AG04450 (cell line): Measurements from ENCODE around the gene PAX2. TPM values are rescaled to one million over a fixed set of nuclear protein-coding genes. Genes with fewer than 3 reads are reported as not detected.

ENCODE experiments used
- CTCF ChIA-PET: fragments of 300-600, 350-600 bp; formaldehyde crosslinking; extraction: SDS; loops from one replicate; lab custom pipeline; 2022; ENCODE audit warnings: antibody characterized with exemption, inconsistent platforms; lab: Charles Lee
- POLR2A ChIA-PET: fragments of 350-600 bp; formaldehyde crosslinking; extraction: SDS; loops from one replicate; lab custom pipeline; 2021; ENCODE audit warnings: antibody characterized with exemption, inconsistent platforms; lab: Yijun Ruan, JAX
- DNase-seq: peaks from one replicate; pipeline ENCODE4 v3.0.0-alpha.2; 2011; ENCODE audit warnings: low read depth, low spot score
- H3K27ac ChIP-seq: one replicate; pipeline ENCODE4 v1.5.1; 2012; ENCODE audit warnings: low read depth, low read length, control low read depth
- H3K27me3 ChIP-seq: one replicate; pipeline ENCODE4 v1.6.0; 2012; ENCODE audit warnings: low read length; ENCODE audit not compliant: control insufficient read depth, insufficient read depth
- H3K4me3 ChIP-seq: 2 replicates; pipeline ENCODE4 v1.5.1; 2011; ENCODE audit warnings: mild to moderate bottlenecking, low read depth, low read length, control low read depth
- H3K9me3 ChIP-seq: 2 replicates; pipeline ENCODE4 v1.5.1; 2012; ENCODE audit warnings: low read length; ENCODE audit not compliant: control insufficient read depth, insufficient read depth
- CTCF ChIP-seq: IDR thresholded peaks from 2 replicates; pipeline ENCODE4 v1.5.1; 2011; ENCODE audit warnings: low read depth, low read length, control low read depth, inconsistent platforms
- polyA plus RNA-seq: library from polyadenylated mRNA; depleted of rRNA; stranded (reverse); fragments of >200 nt; gene quantifications from 2 replicates; pipeline ENCODE4 v1.2.3, GENCODE V29; 2011

PAX2 gene
- polyA plus RNA-seq, 1 experiment = not detected

DNA sequence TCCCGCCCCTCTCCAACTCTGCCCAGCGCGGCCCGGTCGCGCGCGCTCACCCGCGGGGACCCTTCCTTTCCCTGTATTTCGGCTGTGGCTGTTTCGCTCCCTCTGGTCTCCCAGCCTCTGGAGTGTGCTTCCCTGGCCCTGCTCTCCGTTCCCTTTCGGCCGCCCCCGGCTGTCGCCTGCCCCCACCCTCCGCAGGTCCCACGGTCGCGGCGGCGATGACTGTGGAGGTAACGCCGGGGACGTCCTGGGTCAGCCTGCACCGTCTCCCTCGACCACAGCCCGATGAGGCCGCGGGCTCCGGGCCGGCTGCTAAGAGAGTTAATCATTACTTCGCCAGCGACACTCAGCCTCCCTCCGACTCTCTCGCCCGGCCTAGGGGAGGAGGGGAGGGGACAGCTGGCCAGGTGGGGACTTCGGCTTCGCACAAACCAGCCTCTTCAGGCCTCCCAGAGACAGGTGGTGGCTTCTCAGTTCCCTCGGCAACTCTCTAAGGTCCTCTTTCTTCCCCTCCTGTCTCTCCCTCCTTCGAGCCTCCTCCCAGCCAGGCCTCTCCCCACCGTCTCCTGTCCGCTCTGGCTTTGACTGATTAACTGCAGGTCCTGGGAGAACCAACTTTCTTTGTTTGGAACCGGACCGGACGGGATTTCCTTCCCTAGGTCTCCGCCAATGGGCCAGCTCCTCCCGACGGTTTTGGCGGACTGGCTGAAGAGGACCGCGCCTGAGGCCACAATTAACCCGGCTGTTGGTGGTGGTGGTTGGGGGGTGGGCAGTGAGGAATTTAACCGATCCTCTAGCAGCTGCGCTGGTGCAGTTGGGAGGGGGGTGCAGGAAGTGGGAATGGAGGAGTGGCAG, 5.6 kb upstream of the PAX2 start:
- CTCF ChIA-PET = no interaction called here

GRCh38 chr10:100740476-100741377, 4.7 kb upstream of the PAX2 start:
- ChIA-PET POLR2A (no interaction called here), CTCF (interaction anchor here (0.6 to 0.7 kb wide), 2 partner anchors 82 to 205 kb away, joined by 3 to 4 read pairs; partner anchors contain the start of gene HIF1AN)
- Histone ChIP-seq H3K27me3 (peaks cover 94% of the 10 kb centered on the region), H3K4me3 (no peak overlapping the region), H3K27ac (no peak overlapping the region), H3K9me3 (no peaks in the 10 kb centered on the region; the same call in 1 of the 2 replicates)
- no peak for DNase-seq
- no peak for TF ChIP-seq CTCF

More for the DNA sequence above, 5.6 kb upstream of the PAX2 start:
- H3K27me3 ChIP-seq = peaks cover 95% of the 10 kb centered on the region
- TF ChIP-seq CTCF = no peak
- POLR2A ChIA-PET = no interaction called here
- no peak overlapping the region for H3K27ac ChIP-seq
- no peaks in the 10 kb centered on the region; the same call in 1 of the 2 replicates for H3K9me3 ChIP-seq
- no peak for DNase-seq
- H3K4me3 ChIP-seq = no peak overlapping the region

- POLR2A ChIA-PET = interaction anchor here (0.5 kb wide), 1 partner anchor 177 kb away, joined by 5 read pairs; no protein-coding TSS in a partner anchor
These were observed 3.9 kb upstream of the PAX2 start for GRCh38 chr10:100741378-100742075.

More at GRCh38 chr10:100741378-100742075, 3.9 kb upstream of the PAX2 start:
- Histone ChIP-seq H3K27ac (no peak overlapping the region), H3K9me3 (no peaks in the 10 kb centered on the region; the same call in 1 of the 2 replicates), H3K4me3 (no peak overlapping the region), H3K27me3 (peaks cover 94% of the 10 kb centered on the region)
- DNase-seq = no peak
- TF ChIP-seq CTCF = no peak
- CTCF ChIA-PET = interaction anchor here (0.6 kb wide), 1 partner anchor 83 kb away, joined by 4 read pairs; no protein-coding TSS in a partner anchor
